ENCODE data around the gene ASAP3. TPM values are rescaled to one million over a fixed set of nuclear protein-coding genes. Genes with fewer than 3 reads are reported as not detected.

The ASAP3 gene
- total and polyA plus RNA-seq, 4 donors = 8.3 to 25.9 (median 16.7) TPM

GRCh38 chr1:23500466-23500865, 16.5 kb upstream of the ASAP3 start:
- H3K9ac ChIP-seq (ENCODE audit: low read depth in 1 of 2, low read length in 2 of 2) = no peak overlapping the region
- DNase-seq (ENCODE audit: low spot score) = no peak
- H3K4me3 ChIP-seq (ENCODE audit: low read depth in 1 of 3, low read length in 3 of 3) = no peak overlapping the region
- no peaks in the 10 kb centered on the region for H3K27me3 ChIP-seq (ENCODE audit: control insufficient read depth in 4 of 4, insufficient read depth in 4 of 4, low read length in 3 of 4)
- peaks cover 0 to 3% (median 0%) of the 10 kb centered on the region in 4 donors for H3K4me1 ChIP-seq (ENCODE audit: control insufficient read depth in 4 of 4, insufficient read depth in 4 of 4, low read length in 3 of 4)
- no peaks in the 10 kb centered on the region for H3K36me3 ChIP-seq (ENCODE audit: control insufficient read depth in 4 of 4, insufficient read depth in 3 of 4, low read depth in 1 of 4, low read length in 3 of 4)
- H3K27ac ChIP-seq (ENCODE audit: low read depth in 1 of 2, low read length in 2 of 2) = no peak overlapping the region
- 68% methylated on average over 2 of the region's 2 CpGs for WGBS
- no peaks in the 10 kb centered on the region for H3K9me3 ChIP-seq (ENCODE audit: control insufficient read depth in 4 of 4, low read length in 3 of 4)
- TF ChIP-seq ZBTB33 (IDR thresholded peaks at IDR 0.05) = no peak
- TF ChIP-seq, protein P1, sequence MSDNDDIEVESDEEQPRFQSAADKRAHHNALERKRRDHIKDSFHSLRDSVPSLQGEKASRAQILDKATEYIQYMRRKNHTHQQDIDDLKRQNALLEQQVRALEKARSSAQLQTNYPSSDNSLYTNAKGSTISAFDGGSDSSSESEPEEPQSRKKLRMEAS (IDR thresholded peaks at IDR 0.05) = no peak
- no peak for TF ChIP-seq JUND (IDR thresholded peaks at IDR 0.05)
- TF ChIP-seq CTCF (IDR thresholded peaks at IDR 0.05; ENCODE audit: low read depth, low read length, missing input control) = no peak
- no peak for TF ChIP-seq RAD21 (IDR thresholded peaks at IDR 0.05)
- TF ChIP-seq YY1 (IDR thresholded peaks at IDR 0.05) = no peak
- TF ChIP-seq HNF4A (conservative IDR thresholded peaks at IDR 0.05) = no peak
- TF ChIP-seq GABPA (IDR thresholded peaks at IDR 0.05 in 1 of 2, conservative IDR thresholded peaks at IDR 0.05 in 1 of 2) = no peak
- no peak for TF ChIP-seq EGR1 (IDR thresholded peaks at IDR 0.05; ENCODE audit: low read depth in 2 of 2)
- no peak for TF ChIP-seq FOXA2 (IDR thresholded peaks at IDR 0.05)
- no peak for TF ChIP-seq RXRA (IDR thresholded peaks at IDR 0.05)
- TF ChIP-seq SP1 (IDR thresholded peaks at IDR 0.05) = no peak
- TF ChIP-seq, protein P2, sequence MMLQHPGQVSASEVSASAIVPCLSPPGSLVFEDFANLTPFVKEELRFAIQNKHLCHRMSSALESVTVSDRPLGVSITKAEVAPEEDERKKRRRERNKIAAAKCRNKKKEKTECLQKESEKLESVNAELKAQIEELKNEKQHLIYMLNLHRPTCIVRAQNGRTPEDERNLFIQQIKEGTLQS (IDR thresholded peaks at IDR 0.05) = no peak
- no peak for TF ChIP-seq REST (IDR thresholded peaks at IDR 0.05)
- TF ChIP-seq FOXA1 (IDR thresholded peaks at IDR 0.05) = no peak
